Endothelial cell of umbilical vein (primary cell): ENCODE measurements around the gene SOX18. TPM values are rescaled to one million over a fixed set of nuclear protein-coding genes. Genes with fewer than 3 reads are reported as not detected.

Source experiments
- BruUV-seq: library from RNA; stranded (reverse); fragments of 400-500 nt; replicated peaks from 2 replicates; lab custom pipeline; 2021; lab: Mats Ljungman, UMichigan
- CTCF ChIA-PET: fragments of 300-600, 350-600 bp; sonication (Branson Sonifier 250); formaldehyde crosslinking; loops from one replicate; lab custom pipeline; 2021; ENCODE audit warnings: antibody characterized with exemption, inconsistent platforms; lab: Charles Lee
- POLR2A ChIA-PET: fragments of 300-600, 350-600 bp; sonication (Branson Sonifier 250); formaldehyde crosslinking; loops from one replicate; lab custom pipeline; 2021; ENCODE audit warnings: antibody characterized with exemption, inconsistent platforms; lab: Charles Lee
- DNase-seq: peaks from one replicate; pipeline ENCODE4 v3.0.0-alpha.2; 2011; ENCODE audit warnings: low read depth, low spot score
- FAIRE-seq: peaks from 2 replicates; lab custom pipeline; 2011; peaks lifted over from hg19 to GRCh38; lab: Jason Lieb, UNC
- H2AFZ ChIP-seq: 2 replicates; pipeline ENCODE4 v1.6.0; 2012; ENCODE audit warnings: low read depth, low read length, control low read depth, inconsistent platforms
- H3K27ac ChIP-seq: 2 replicates; pipeline ENCODE4 v1.5.1; 2011; ENCODE audit warnings: low read depth, mild to moderate bottlenecking, control low read depth, low read length, moderate library complexity; ENCODE audit not compliant: insufficient read depth
- H3K27me3 ChIP-seq, 2 experiments: 2 replicates each; pipeline versions ENCODE4 v1.6.0 to v1.6.1; 2011; ENCODE audit warnings: low read length in 2 of 2, mixed read lengths in 1 of 2; ENCODE audit not compliant: control insufficient read depth in 2 of 2, insufficient read depth in 2 of 2
- H3K36me3 ChIP-seq, 2 experiments: 2 replicates in 1 of 2; 3 replicates in 1 of 2; pipeline ENCODE4 v1.5.1; 2011; ENCODE audit warnings: low read length in 2 of 2, mild to moderate bottlenecking in 1 of 2, moderate library complexity in 1 of 2; ENCODE audit not compliant: control insufficient read depth in 2 of 2, insufficient read depth in 2 of 2; ENCODE audit errors: extremely low read depth in 1 of 2
- H3K4me1 ChIP-seq: 3 replicates; pipeline ENCODE4 v1.5.1; 2011; ENCODE audit warnings: mild to moderate bottlenecking, low read length; ENCODE audit not compliant: control insufficient read depth, insufficient read depth; ENCODE audit errors: extremely low read depth
- H3K4me2 ChIP-seq: 2 replicates; pipeline ENCODE4 v1.6.1; 2011; ENCODE audit warnings: low read length, control low read depth, mixed read lengths; ENCODE audit not compliant: insufficient read depth
- H3K4me3 ChIP-seq, 3 experiments: fragments of 200-600 bp in 1 of 3; sonication (generic), shearing (Covaris generic) in 1 of 3; replicated peaks in 1 of 3; 2 replicates each; pipeline ENCODE4 v1.5.1; 2011 to 2016; ENCODE audit warnings: control low read depth in 3 of 3, low read length in 3 of 3, mild to moderate bottlenecking in 2 of 3, inconsistent platforms in 1 of 3, low read depth in 1 of 3, moderate library complexity in 1 of 3; ENCODE audit not compliant: insufficient read depth in 1 of 3
- H3K79me2 ChIP-seq: 2 replicates; pipeline ENCODE4 v1.6.0; 2012; ENCODE audit warnings: low read length, inconsistent platforms; ENCODE audit not compliant: control insufficient read depth, insufficient read depth
- H3K9ac ChIP-seq: replicated peaks from 2 replicates; pipeline ENCODE3; 2011; ENCODE audit warnings: low read length, control low read depth; ENCODE audit not compliant: insufficient read depth; ENCODE audit errors: extremely low read depth
- H3K9me1 ChIP-seq: replicated peaks from 3 replicates; pipeline ENCODE4 v1.6.0; 2011; ENCODE audit warnings: mild to moderate bottlenecking, low read length; ENCODE audit not compliant: control insufficient read depth, insufficient read depth; ENCODE audit errors: extremely low read depth
- H3K9me3 ChIP-seq: replicated peaks from 2 replicates; pipeline ENCODE4 v1.5.1; 2012; ENCODE audit warnings: low read length, inconsistent platforms; ENCODE audit not compliant: control insufficient read depth, insufficient read depth
- H4K20me1 ChIP-seq: replicated peaks from 2 replicates; pipeline ENCODE3; 2011; ENCODE audit warnings: mild to moderate bottlenecking, low read length; ENCODE audit not compliant: control insufficient read depth, insufficient read depth; ENCODE audit errors: extremely low read depth
- POLR2A ChIP-seq: IDR thresholded peaks from 2 replicates; pipeline ENCODE4 v1.6.1; 2012; ENCODE audit warnings: low read depth, mild to moderate bottlenecking, control low read depth, low read length
- POLR2AphosphoS5 ChIP-seq: IDR thresholded peaks from 2 replicates; pipeline ENCODE4 v1.6.1; 2012; ENCODE audit warnings: low read depth, mild to moderate bottlenecking, control low read depth, low read length, moderate library complexity; ENCODE audit not compliant: insufficient read depth
- dilution Hi-C: fragments of 300-500 bp; cut with MboI; formaldehyde crosslinking; loops from one replicate; pipeline ENCODE4 v1.15.0; 2019; ENCODE audit warnings: low sequenced_read_pairs; ENCODE audit not compliant: extremely low pct_ligation_motif_present
- intact Hi-C: fragments of 100-400 bp; cut with micrococcal nuclease; formaldehyde crosslinking; loops from one replicate; pipeline ENCODE4 v1.10.0; 2022
- polyA plus RNA-seq, 4 experiments: library from polyadenylated mRNA; depleted of rRNA in 3 of 4; stranded (reverse) in 3 of 4; unstranded in 1 of 4; fragments of >200 nt; gene quantifications; 2 replicates each; pipeline versions ENCODE4 v1.2.1 to v1.2.3, GENCODE V29; 2011 to 2012; ENCODE audit warnings: missing spikeins in 1 of 4
- total RNA-seq: library from RNA; stranded (reverse); gene quantifications from 2 replicates; pipeline ENCODE4 v1.2.3, GENCODE V29; 2021

SOX18 gene
- total and polyA plus RNA-seq, 2 donors (not counting 3 experiments of a cell fraction or from before 2014, with no cell fraction given): 20.9 to 175 TPM

DNA sequence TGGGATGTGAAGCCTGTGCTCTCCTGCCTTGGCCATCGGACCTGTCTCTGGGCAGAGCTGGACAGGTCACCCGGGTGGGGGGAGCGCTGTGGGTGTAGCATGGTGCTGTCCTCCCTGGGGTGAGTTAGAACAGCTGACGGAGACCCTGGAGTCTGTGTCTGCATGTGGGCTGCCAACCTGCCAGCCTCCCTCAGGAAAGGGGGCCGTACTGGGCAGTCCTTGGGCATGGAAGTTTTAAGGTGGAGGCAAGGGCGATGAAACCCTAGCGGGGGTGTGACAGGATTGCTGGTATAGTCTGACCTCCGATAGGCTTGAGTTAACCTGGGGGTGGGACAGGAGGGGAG, 2.4 kb downstream of the SOX18 start:
- DNase-seq (peak; percentile 28), FAIRE-seq (no peak)
- H3K36me3 ChIP-seq: peaks cover 9 to 13% of the 10 kb centered on the region in 2 experiments
- H2AFZ ChIP-seq: no peak overlapping the region
- intact Hi-C loops (loop anchor here (1.0 kb wide), 1 partner anchor 8 kb away; no protein-coding TSS in a partner anchor), dilution Hi-C loops (no loop called here)
- H3K4me3 ChIP-seq: peak overlapping the region; percentile 76 to 88 (median 88)
- H3K9me3 ChIP-seq: no peaks in the 10 kb centered on the region
- peaks cover 3% of the 10 kb centered on the region for H4K20me1 ChIP-seq
- H3K4me1 ChIP-seq: peaks cover 62% of the 10 kb centered on the region
- POLR2A ChIA-PET: interaction anchor here (1.3 kb wide), 1 partner anchor 10 kb away, joined by 4 read pairs; no protein-coding TSS in a partner anchor
- no peak overlapping the region for H3K27ac ChIP-seq
- H3K4me2 ChIP-seq: peak overlapping the region; percentile 76
- CTCF ChIA-PET: interaction anchor here (0.8 to 1.6 kb wide), 4 partner anchors 8 to 14 kb away, joined by 3 to 16 read pairs (median 4); no protein-coding TSS in a partner anchor
- TF ChIP-seq POLR2AphosphoS5 (no peak), POLR2A (peak; percentile 63)
- H3K79me2 ChIP-seq: peaks cover 20% of the 10 kb centered on the region
- peak overlapping the region; percentile 54 for H3K9ac ChIP-seq
- H3K9me1 ChIP-seq: no peaks in the 10 kb centered on the region
- no TSS peak for BruUV-seq
- no peaks in the 10 kb centered on the region for H3K27me3 ChIP-seq

DNA sequence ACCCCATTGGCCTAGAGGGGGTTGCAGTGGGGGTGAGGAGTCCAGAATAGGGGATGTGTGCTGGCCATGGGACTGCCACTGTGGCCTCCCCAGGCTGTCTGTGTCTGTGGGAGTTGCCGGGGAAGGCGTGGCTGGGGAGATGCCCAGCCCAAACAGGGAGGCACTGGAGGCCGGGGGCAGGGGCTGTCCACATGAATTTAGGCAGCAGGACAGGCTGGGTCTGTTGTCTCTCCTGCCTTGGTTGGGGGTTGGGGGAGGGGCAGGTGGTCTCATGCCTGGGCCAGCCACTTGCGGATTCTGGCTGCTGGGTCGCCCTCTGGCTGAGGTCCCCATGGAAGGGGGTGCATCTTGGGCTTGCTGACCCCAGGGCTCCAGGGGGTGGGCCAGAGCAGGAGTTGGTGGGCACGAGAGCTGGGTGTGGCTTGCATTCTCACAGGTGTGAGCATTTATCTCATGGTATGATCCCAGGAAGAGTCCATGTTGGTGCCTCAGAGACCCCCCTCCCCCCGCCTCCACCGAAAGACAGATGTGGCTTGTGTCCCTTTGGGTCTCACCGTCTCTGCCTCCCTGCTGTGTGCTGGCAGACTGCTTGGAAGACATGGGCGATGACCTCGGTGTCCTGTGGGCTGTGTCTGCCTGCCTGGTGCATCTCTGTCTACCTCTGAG, 4.0 kb downstream of the SOX18 start:
- Histone ChIP-seq H3K36me3 (peaks cover 9 to 13% of the 10 kb centered on the region in 2 experiments), H2AFZ (no peak overlapping the region), H3K27me3 (no peaks in the 10 kb centered on the region), H3K9me1 (no peaks in the 10 kb centered on the region), H3K27ac (no peak overlapping the region), H3K79me2 (peaks cover 20% of the 10 kb centered on the region), H3K4me2 (no peak overlapping the region), H4K20me1 (peaks cover 3% of the 10 kb centered on the region), H3K4me3 (no peak overlapping the region), H3K9ac (no peak overlapping the region), H3K9me3 (no peaks in the 10 kb centered on the region), H3K4me1 (peaks cover 67% of the 10 kb centered on the region)
- FAIRE-seq (peak; percentile 49), DNase-seq (peak; percentile 49)
- TF ChIP-seq POLR2A (peak; percentile 53), POLR2AphosphoS5 (no peak)
- CTCF ChIA-PET: interaction anchor here (0.7 to 1.9 kb wide), 4 partner anchors 10 to 65 kb away, joined by 3 to 7 read pairs (median 5); partner anchors contain the start of genes PRPF6 and SAMD10
- dilution Hi-C loops: no loop called here
- BruUV-seq: no TSS peak
- intact Hi-C loops: no loop called here
- POLR2A ChIA-PET: interaction anchor here (1.0 to 1.9 kb wide), 2 partner anchors 9 to 12 kb away, joined by 4 to 12 read pairs; no protein-coding TSS in a partner anchor
